Forelimb muscle (tissue), 1 donor: ENCODE measurements around the gene ADAMTS2. TPM values are rescaled to one million over a fixed set of nuclear protein-coding genes. Genes with fewer than 3 reads are reported as not detected.
A peak's percentile ranks its signal among the peaks of the same experiment; 100 is the strongest.

Experiments used
- DNase-seq: peaks from one replicate; pipeline ENCODE4 v3.0.0-alpha.2; 2013; ENCODE audit warnings: low read depth
- polyA plus RNA-seq: library from polyadenylated mRNA; unstranded; fragments of 120-200 nt; gene quantifications from one replicate; pipeline ENCODE4 v1.2.1, GENCODE V29; 2013; ENCODE audit not compliant: insufficient read length

The ADAMTS2 gene
- polyA plus RNA-seq, 1 donor: 33.0 TPM

- DNase-seq: no peak
Measured at GRCh38 chr5:179278546-179278945, 66.7 kb downstream of the ADAMTS2 start.

- no peak for DNase-seq
Measured at GRCh38 chr5:179278119-179278518, 67.1 kb downstream of the ADAMTS2 start.

DNA sequence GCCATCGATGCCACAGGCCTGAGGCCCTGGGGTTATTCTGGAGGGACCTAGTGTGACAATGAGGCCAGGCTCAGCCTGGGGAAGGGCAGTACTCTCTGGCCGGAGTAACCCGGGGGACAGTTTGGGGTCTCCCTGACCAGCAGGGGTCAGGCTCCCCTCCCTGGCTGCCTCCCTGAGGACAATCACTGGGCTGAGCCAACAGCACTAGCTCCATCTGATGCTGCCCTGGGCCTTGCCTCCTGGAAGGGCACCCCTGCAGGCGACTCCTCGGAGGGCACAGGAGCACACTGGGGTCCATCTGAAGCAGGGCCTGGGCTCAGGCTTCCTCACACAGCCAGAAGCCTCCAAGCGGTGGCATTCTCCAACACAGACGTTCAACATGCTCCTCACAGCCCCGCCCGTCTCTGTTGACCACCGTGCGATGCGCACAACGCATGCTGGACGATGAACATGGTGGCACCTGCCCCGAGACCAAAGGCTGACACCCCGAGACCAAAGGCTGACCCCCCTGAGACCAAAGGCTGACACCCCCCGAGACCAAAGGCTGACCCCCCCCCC lies 68.3 kb downstream of the ADAMTS2 start:
- no peak for DNase-seq

DNA sequence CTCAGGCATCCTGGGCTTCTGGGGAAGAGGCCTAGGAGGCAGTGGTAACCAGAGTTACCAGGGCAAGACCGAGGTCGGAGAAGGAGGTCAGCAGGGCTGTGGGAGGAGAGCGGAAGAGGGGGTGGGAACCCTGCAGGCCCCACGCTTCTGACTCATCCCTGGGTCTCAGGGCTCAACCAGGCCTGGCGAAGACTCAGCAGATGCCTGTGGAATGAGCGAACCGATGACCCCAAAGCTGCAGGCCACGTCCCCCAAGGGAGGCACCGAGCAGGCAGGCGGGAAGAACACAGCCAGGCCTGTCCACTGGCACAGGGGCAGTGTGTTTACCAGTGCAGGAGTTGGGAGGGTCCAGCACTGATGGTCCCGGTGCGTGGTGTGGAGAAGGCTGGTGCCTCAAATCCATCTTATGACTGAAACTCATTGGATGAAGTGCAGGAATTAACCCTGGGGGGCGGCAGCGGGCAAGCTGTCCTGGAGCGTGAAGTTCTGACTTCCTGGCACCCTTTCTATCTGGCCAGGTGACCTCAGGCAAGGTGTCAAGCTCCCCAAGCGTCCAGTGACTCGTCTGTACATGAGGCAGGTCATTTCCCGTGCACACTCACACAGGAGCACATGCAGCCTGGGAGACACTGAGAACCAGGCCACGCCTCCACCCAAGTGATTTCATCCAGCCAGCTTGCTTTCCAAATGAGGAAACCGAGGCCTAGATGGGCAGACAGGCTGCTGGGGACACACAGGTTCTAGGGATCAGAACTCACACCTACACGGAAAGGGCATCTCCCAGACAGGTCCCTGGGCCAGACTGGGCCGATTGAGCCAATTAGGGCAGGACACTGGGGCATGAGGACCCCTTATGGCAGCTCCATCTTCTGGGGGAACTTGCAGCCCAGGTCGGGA lies 69.1 kb downstream of the ADAMTS2 start:
- DNase-seq: no peak

GRCh38 chr5:179275381-179275878 lies 69.8 kb downstream of the ADAMTS2 start:
- no peak for DNase-seq

- no peak for DNase-seq
Measured at GRCh38 chr5:179274321-179275315, 70.6 kb downstream of the ADAMTS2 start.

- no peak for DNase-seq
Measured at GRCh38 chr5:179273441-179274145, 71.7 kb downstream of the ADAMTS2 start.

- no peak for DNase-seq
Measured at GRCh38 chr5:179273073-179273435, 72.2 kb downstream of the ADAMTS2 start.

GRCh38 chr5:179272326-179273072 lies 72.8 kb downstream of the ADAMTS2 start:
- no peak for DNase-seq

- DNase-seq: no peak
Measured at GRCh38 chr5:179271821-179272325, 73.4 kb downstream of the ADAMTS2 start.

- DNase-seq: no peak
Measured at GRCh38 chr5:179271428-179271734, 73.9 kb downstream of the ADAMTS2 start.

GRCh38 chr5:179270581-179271427 lies 74.5 kb downstream of the ADAMTS2 start:
- peak; percentile 24 for DNase-seq

- no peak for DNase-seq
Measured at GRCh38 chr5:179269781-179270543, 75.3 kb downstream of the ADAMTS2 start.

GRCh38 chr5:179268966-179269693 lies 76.1 kb downstream of the ADAMTS2 start:
- no peak for DNase-seq

DNA sequence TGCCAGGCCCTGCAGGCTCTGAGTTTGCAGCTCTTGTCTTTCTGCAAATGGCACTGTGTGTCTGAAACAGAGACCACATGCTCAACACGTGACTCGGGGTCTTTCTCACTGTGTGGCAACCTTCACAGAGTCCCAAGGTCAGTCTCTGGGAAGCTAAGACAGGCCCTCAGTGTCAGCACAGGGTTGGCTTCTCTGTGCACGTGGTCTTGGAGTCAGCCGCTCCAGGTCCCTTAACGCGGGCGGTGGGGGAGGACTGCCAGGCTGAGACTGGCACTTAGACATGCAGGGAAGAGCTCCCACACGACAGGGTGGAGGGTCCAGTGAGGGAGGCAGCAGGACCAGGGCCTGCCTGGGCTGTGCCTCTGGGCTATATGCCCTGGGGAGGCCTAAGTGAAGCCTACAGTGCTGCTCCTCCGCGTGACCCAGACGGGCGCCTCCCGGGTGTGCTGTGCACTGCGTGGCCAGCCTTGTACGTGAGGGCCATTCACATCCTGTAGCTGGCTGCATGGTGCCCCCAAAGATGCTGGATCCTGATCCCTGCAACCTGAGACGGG lies 76.8 kb downstream of the ADAMTS2 start:
- DNase-seq: no peak

- DNase-seq: no peak
Measured at GRCh38 chr5:179267671-179268083, 77.6 kb downstream of the ADAMTS2 start.

DNA sequence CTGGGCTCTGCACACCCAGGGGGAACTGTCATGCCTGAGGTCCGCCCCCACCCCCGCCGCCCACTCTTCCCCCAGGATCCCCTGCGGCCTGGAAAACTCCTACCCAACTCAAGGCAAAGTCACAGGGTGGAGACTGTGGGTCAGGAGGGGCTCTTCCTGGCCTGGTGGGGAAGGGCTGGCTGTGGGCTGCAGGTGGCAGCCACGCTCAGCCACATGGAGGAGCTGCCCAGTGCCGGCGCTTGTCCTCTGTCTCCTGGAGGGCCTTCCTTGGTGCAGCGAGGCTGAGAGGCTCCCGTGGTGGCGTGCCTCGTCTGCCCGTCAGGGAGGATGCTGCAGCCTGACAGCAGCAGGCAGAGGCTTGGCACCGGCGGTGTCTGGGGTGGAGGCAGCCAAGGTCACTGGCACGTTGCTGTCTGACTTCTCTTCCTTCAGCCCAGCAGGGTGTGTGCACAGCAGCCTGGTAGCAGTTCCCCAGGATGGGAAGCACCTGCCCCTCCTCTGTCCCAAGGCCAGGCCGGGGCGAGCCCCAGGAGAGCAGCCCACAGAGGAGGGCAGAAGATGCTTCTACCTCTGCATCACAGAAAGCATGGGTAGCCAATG lies 78.1 kb downstream of the ADAMTS2 start:
- no peak for DNase-seq
